GM12864 (cell line): ENCODE results near the gene UFD1.

Experiments used
- DNase-seq: peaks from one replicate; pipeline ENCODE4 v3.0.0-alpha.2; 2011; ENCODE audit warnings: low read depth
- H3K4me3 ChIP-seq: 2 replicates; pipeline ENCODE4 v1.5.1; 2011; ENCODE audit warnings: mild to moderate bottlenecking, low read depth, low read length, control low read depth
- CTCF ChIP-seq: IDR thresholded peaks from 2 replicates; pipeline ENCODE4 v1.5.1; 2011; ENCODE audit warnings: low read depth, mild to moderate bottlenecking, moderate library complexity, low read length, control low read depth, inconsistent platforms; ENCODE audit errors: missing control alignments

Gene UFD1

GRCh38 chr22:19410941-19411689, 67.9 kb downstream of the UFD1 start:
- DNase-seq, result no peak
- TF ChIP-seq CTCF, result no peak
- H3K4me3 ChIP-seq, result no peak overlapping the region

DNA sequence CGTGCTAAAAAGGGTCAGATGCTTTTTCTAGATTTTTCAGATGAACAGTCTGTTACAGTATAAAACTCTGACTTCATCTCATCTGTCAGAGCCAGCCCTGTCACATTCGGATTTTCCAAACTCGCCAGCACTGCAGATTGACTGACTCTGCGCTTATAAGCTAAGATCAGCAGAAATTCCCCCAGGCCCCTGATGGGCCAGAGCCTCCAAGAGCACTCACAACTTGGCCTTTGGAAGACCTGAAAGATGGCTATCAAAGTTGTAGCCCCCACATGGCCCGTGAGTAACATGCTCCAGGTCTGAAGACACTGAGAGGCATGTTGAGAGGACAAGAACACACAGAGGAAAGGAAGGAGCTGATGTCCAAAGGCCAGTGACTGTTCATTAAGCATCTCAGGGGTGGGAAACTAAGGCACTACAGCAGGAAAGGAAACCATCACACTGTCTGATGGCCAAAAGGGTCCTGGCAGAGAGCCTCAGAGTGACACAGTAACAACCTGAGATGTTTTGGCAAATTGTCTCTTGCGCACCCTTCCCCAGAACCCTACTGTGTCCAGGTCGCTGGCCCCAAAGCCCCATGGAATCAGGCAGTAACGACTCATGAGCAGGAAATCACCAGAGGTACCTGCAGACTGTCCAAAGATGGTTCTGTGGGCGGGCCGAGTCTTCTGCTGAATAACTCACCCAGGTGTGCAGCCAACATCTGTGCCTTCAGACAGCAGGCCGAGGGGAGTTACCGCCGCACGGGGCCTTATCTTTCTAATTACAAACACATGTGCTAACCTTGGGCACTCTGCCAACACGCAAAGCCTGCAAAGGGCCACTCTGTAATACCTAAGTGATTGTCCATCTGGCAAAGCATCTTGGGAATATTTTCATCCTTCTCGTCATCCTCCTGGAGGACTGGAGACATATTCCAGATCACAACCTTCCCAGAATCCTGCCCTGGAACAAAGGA, 71.1 kb downstream of the UFD1 start:
- no peak overlapping the region for H3K4me3 ChIP-seq
- no peak for TF ChIP-seq CTCF
- DNase-seq, result no peak

- no peak for DNase-seq
These were observed 72.1 kb downstream of the UFD1 start for GRCh38 chr22:19406846-19407245.

GRCh38 chr22:19406281-19406811, 72.6 kb downstream of the UFD1 start:
- DNase-seq, result no peak
- no peak overlapping the region for H3K4me3 ChIP-seq
- TF ChIP-seq CTCF, result no peak

More at GRCh38 chr22:19406846-19407245, 72.1 kb downstream of the UFD1 start:
- no peak overlapping the region for H3K4me3 ChIP-seq
- no peak for TF ChIP-seq CTCF

DNA sequence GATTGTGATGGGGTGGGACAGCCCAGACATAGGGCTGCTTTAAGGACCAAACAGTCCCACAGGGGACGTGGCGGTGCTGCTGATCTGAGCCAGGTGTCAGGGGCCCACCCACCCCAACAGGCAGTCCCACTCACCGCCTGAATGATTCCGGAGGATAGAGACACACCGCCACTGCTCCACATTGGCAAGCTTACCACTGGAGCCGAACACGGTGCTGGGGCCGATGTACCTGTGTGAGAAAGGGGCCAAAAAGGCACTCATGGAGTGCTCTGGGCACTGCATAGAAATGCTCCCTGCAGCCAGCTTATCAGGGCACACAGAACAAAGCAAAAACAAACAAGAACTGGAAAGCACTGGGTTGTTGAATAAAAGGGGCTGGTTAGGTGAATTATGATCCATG, 73.3 kb downstream of the UFD1 start:
- TF ChIP-seq CTCF, result no peak

GRCh38 chr22:19405133-19405532, 73.9 kb downstream of the UFD1 start:
- DNase-seq, result no peak
- no peak overlapping the region for H3K4me3 ChIP-seq
- TF ChIP-seq CTCF, result no peak

More for the DNA sequence above, 73.3 kb downstream of the UFD1 start:
- DNase-seq, result no peak
- no peak overlapping the region for H3K4me3 ChIP-seq
